ENCODE measurements around the gene TK2. TPM values are rescaled to one million over a fixed set of nuclear protein-coding genes. Genes with fewer than 3 reads are reported as not detected.

TK2 gene
- total and polyA plus RNA-seq, 4 donors = 10.5 to 31.9 (median 21.0) TPM

DNA sequence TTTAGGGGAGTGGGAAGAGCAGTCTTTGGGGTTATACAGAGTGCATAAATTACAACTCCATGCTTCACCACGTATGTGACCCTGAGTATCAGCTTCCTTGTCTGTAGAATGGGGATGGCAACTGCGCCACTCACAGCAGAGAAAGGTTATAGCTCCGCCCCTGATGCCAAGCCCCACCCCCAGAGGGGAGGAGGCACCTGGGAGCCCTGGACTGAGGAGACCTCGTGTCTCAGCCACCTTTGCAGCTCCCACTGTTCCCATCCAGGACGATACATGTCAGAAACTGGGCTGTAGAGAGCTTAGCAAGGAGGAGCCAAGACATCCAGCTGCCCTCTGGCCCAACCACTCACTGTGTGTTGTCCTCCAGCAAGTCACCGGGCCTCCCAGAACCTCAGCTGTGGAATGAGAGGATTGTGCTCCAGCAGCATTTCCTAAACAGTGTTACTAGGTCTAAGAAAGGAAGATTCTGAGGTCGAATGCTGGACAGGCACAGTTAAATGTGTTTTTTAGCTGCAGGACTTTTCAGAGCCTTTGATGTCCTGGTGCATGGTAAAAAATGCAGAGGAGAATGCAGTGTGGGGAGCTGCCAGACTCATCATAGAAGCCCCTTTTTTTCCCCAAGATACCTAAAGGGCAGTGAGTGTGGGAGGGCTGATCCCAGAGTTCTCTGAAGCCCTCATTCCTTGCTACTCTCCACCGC is 73.4 kb downstream of the TK2 start:
- peaks cover 0 to 3% (median 0%) of the 10 kb centered on the region in 4 donors for H3K27me3 ChIP-seq (ENCODE audit: control insufficient read depth in 4 of 4, insufficient read depth in 4 of 4, low read length in 3 of 4)
- H3K4me3 ChIP-seq (ENCODE audit: low read depth in 1 of 3, low read length in 3 of 3) = no peak overlapping the region
- no peaks in the 10 kb centered on the region for H3K9me3 ChIP-seq (ENCODE audit: control insufficient read depth in 4 of 4, low read length in 3 of 4)
- TF ChIP-seq HNF4A (conservative IDR thresholded peaks at IDR 0.05) = no peak
- TF ChIP-seq, protein P1, sequence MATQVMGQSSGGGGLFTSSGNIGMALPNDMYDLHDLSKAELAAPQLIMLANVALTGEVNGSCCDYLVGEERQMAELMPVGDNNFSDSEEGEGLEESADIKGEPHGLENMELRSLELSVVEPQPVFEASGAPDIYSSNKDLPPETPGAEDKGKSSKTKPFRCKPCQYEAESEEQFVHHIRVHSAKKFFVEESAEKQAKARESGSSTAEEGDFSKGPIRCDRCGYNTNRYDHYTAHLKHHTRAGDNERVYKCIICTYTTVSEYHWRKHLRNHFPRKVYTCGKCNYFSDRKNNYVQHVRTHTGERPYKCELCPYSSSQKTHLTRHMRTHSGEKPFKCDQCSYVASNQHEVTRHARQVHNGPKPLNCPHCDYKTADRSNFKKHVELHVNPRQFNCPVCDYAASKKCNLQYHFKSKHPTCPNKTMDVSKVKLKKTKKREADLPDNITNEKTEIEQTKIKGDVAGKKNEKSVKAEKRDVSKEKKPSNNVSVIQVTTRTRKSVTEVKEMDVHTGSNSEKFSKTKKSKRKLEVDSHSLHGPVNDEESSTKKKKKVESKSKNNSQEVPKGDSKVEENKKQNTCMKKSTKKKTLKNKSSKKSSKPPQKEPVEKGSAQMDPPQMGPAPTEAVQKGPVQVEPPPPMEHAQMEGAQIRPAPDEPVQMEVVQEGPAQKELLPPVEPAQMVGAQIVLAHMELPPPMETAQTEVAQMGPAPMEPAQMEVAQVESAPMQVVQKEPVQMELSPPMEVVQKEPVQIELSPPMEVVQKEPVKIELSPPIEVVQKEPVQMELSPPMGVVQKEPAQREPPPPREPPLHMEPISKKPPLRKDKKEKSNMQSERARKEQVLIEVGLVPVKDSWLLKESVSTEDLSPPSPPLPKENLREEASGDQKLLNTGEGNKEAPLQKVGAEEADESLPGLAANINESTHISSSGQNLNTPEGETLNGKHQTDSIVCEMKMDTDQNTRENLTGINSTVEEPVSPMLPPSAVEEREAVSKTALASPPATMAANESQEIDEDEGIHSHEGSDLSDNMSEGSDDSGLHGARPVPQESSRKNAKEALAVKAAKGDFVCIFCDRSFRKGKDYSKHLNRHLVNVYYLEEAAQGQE (IDR thresholded peaks at IDR 0.05) = no peak
- no peak for TF ChIP-seq EGR1 (IDR thresholded peaks at IDR 0.05; ENCODE audit: low read depth in 2 of 2)
- no peak for TF ChIP-seq FOXA1 (IDR thresholded peaks at IDR 0.05)
- TF ChIP-seq, protein P2, sequence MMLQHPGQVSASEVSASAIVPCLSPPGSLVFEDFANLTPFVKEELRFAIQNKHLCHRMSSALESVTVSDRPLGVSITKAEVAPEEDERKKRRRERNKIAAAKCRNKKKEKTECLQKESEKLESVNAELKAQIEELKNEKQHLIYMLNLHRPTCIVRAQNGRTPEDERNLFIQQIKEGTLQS (IDR thresholded peaks at IDR 0.05) = no peak
- TF ChIP-seq HNF4G (IDR thresholded peaks at IDR 0.05) = no peak
- TF ChIP-seq NR2F2 (IDR thresholded peaks at IDR 0.05) = no peak
- no peak for TF ChIP-seq GABPA (IDR thresholded peaks at IDR 0.05 in 1 of 2, conservative IDR thresholded peaks at IDR 0.05 in 1 of 2)
- no peak for TF ChIP-seq YY1 (IDR thresholded peaks at IDR 0.05)
- TF ChIP-seq, protein P3, sequence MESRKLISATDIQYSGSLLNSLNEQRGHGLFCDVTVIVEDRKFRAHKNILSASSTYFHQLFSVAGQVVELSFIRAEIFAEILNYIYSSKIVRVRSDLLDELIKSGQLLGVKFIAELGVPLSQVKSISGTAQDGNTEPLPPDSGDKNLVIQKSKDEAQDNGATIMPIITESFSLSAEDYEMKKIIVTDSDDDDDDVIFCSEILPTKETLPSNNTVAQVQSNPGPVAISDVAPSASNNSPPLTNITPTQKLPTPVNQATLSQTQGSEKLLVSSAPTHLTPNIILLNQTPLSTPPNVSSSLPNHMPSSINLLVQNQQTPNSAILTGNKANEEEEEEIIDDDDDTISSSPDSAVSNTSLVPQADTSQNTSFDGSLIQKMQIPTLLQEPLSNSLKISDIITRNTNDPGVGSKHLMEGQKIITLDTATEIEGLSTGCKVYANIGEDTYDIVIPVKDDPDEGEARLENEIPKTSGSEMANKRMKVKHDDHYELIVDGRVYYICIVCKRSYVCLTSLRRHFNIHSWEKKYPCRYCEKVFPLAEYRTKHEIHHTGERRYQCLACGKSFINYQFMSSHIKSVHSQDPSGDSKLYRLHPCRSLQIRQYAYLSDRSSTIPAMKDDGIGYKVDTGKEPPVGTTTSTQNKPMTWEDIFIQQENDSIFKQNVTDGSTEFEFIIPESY (IDR thresholded peaks at IDR 0.05) = no peak
- no peak for TF ChIP-seq JUND (IDR thresholded peaks at IDR 0.05)
- TF ChIP-seq TAF1 (conservative IDR thresholded peaks at IDR 0.05) = no peak
- no peak for TF ChIP-seq RAD21 (IDR thresholded peaks at IDR 0.05)
- no peak for TF ChIP-seq RXRA (IDR thresholded peaks at IDR 0.05)
- TF ChIP-seq FOXA2 (IDR thresholded peaks at IDR 0.05) = no peak
- TF ChIP-seq, protein P4, sequence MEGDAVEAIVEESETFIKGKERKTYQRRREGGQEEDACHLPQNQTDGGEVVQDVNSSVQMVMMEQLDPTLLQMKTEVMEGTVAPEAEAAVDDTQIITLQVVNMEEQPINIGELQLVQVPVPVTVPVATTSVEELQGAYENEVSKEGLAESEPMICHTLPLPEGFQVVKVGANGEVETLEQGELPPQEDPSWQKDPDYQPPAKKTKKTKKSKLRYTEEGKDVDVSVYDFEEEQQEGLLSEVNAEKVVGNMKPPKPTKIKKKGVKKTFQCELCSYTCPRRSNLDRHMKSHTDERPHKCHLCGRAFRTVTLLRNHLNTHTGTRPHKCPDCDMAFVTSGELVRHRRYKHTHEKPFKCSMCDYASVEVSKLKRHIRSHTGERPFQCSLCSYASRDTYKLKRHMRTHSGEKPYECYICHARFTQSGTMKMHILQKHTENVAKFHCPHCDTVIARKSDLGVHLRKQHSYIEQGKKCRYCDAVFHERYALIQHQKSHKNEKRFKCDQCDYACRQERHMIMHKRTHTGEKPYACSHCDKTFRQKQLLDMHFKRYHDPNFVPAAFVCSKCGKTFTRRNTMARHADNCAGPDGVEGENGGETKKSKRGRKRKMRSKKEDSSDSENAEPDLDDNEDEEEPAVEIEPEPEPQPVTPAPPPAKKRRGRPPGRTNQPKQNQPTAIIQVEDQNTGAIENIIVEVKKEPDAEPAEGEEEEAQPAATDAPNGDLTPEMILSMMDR (IDR thresholded peaks at IDR 0.05; ENCODE audit: low read depth, low read length, missing input control) = no peak
- TF ChIP-seq, protein P5, sequence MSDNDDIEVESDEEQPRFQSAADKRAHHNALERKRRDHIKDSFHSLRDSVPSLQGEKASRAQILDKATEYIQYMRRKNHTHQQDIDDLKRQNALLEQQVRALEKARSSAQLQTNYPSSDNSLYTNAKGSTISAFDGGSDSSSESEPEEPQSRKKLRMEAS (IDR thresholded peaks at IDR 0.05) = no peak
- WGBS = 62% methylated on average over 8 of the region's 8 CpGs
- no peak overlapping the region for H3K9ac ChIP-seq (ENCODE audit: low read depth in 1 of 2, low read length in 2 of 2)
- no peak overlapping the region for H3K27ac ChIP-seq (ENCODE audit: low read depth in 1 of 2, low read length in 2 of 2)
- H3K36me3 ChIP-seq (ENCODE audit: control insufficient read depth in 4 of 4, insufficient read depth in 3 of 4, low read depth in 1 of 4, low read length in 3 of 4) = no peaks in the 10 kb centered on the region
- DNase-seq (ENCODE audit: low spot score) = no peak
- H3K4me1 ChIP-seq (ENCODE audit: control insufficient read depth in 4 of 4, insufficient read depth in 4 of 4, low read length in 3 of 4) = peaks cover 0 to 5% (median under 1%) of the 10 kb centered on the region in 4 donors

Measured in liver (tissue), 9 donors.